Kidney (tissue), 14 donors: ENCODE data around the gene DCLK1. TPM values are rescaled to one million over a fixed set of nuclear protein-coding genes. Genes with fewer than 3 reads are reported as not detected.

Experiments
- DNase-seq, 5 donors: peaks; one replicate each; pipeline ENCODE4 v3.0.0-alpha.2; 2013 to 2020
- FAIRE-seq: peaks from 2 replicates; lab custom pipeline; 2012; peaks lifted over from hg19 to GRCh38; lab: Jason Lieb, UNC
- H3K27ac ChIP-seq, 2 donors: one replicate each; pipeline ENCODE4 v1.7.0; 2013; ENCODE audit warnings: low read depth in 2 of 2, low read length in 2 of 2, inconsistent platforms in 1 of 2
- H3K27me3 ChIP-seq: one replicate; pipeline ENCODE4 v1.7.1; 2013; ENCODE audit warnings: low read length, inconsistent platforms; ENCODE audit not compliant: control insufficient read depth, insufficient read depth
- H3K36me3 ChIP-seq, 3 donors: one replicate each; pipeline versions ENCODE4 v1.7.0 to v1.7.1; 2013; ENCODE audit warnings: low read length in 3 of 3, control low read depth in 1 of 3, inconsistent platforms in 1 of 3; ENCODE audit not compliant: insufficient read depth in 3 of 3, control insufficient read depth in 2 of 3
- H3K4me1 ChIP-seq, 3 donors: one replicate each; pipeline versions ENCODE4 v1.7.0 to v1.7.1; 2013; ENCODE audit warnings: low read length in 3 of 3, inconsistent platforms in 1 of 3, low read depth in 1 of 3; ENCODE audit not compliant: control insufficient read depth in 2 of 3, insufficient read depth in 2 of 3
- H3K4me3 ChIP-seq, 3 donors: one replicate each; pipeline versions ENCODE4 v1.7.0 to v1.8.1; 2013; ENCODE audit warnings: low read length in 3 of 3, control low read depth in 1 of 3, inconsistent platforms in 1 of 3
- H3K9ac ChIP-seq, 3 donors: one replicate each; pipeline versions ENCODE4 v1.7.0 to v1.7.1; 2013; ENCODE audit warnings: low read length in 3 of 3, control low read depth in 1 of 3, inconsistent platforms in 1 of 3
- H3K9me3 ChIP-seq, 3 donors: one replicate each; pipeline versions ENCODE4 v1.7.0 to v1.7.1; 2013; ENCODE audit warnings: low read length in 3 of 3, control low read depth in 1 of 3, inconsistent platforms in 1 of 3; ENCODE audit not compliant: control insufficient read depth in 2 of 3, insufficient read depth in 1 of 3
- intact Hi-C: fragments of 100-400 bp; cut with DNase I; formaldehyde crosslinking; loops from one replicate; pipeline ENCODE4 v1.11.1; 2022
- polyA plus RNA-seq: library from polyadenylated mRNA; stranded (reverse); fragments of 350-450 nt; fragmentation: Illumina TruSeq; extraction: RNeasy Lipid Tissue Mini Kit (QIAGEN cat#74804); gene quantifications from one replicate; pipeline ENCODE4 v1.2.3, GENCODE V29; 2014; ENCODE audit warnings: low read depth, low replicate concordance; ENCODE audit not compliant: insufficient read depth
- total RNA-seq: library from RNA; stranded (reverse); fragmentation: NEBNext Ultra II Directional; extraction: Animal tissue kit (Norgen Biotek cat#: 25700); gene quantifications from one replicate; pipeline ENCODE4 v1.2.1, GENCODE V29; 2021
- TF ChIP-seq, protein P1 (sequence below): IDR thresholded peaks from 3 replicates; pipeline ENCODE4 v1.5.1; 2012; ENCODE audit warnings: mild to moderate bottlenecking, moderate library complexity, borderline replicate concordance; ENCODE audit not compliant: insufficient read depth; ENCODE audit errors: extremely low read depth
- donor health status: control.
- donor health status: control.
- donor health status: control.
- donor health status: control.
- donor health status: control.
- donor health status: DM: yes; HTN: yes; CAD: no.
- donor health status: Normal renal cell carcinoma (clear cell type).

The DCLK1 gene
- total and polyA plus RNA-seq, 2 donors from 2014 or later = 0.73 to 8.3 TPM

DNA sequence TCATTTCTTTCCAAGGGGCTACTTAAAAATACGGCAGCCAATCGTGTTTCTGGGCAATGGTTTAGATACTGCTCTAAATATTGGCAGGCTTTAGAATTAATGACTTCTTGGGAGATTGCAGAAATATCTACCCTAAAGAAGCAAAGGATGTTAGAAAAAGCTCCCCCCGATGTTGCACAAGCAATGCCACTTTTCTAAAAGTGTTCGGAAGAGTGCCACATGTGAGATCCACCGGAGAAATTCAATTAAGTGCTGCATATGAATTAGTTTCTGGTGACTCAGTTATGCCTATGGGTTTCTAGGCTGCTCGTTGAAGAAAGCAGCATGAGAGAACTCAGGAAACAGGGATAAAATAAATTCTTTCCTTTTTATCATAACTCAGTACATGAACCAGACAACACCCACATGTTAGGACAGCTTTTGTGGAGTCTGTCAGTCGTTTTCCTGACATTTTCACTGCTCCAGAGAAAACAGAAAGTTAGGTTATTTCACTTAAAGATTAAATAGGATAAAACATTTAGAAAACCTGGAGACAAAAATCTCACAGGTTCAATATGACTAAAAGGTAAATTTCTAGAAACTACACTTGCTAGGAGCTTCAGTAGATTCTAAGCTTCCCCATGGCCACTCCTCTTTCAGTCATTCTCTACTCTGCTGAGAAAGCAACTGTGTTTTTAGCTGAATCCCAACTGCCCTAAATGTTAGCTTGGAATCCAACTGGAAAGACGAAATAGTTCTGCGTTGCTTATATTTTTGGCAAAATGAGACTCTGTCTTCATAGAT, 244.7 kb downstream of the DCLK1 start:
- no peak for DNase-seq
- Histone ChIP-seq H3K36me3 (no peaks in the 10 kb centered on the region), H3K9ac (no peak overlapping the region), H3K9me3 (no peaks in the 10 kb centered on the region), H3K4me3 (no peak overlapping the region), H3K4me1 (peaks cover 0 to 4% (median 0%) of the 10 kb centered on the region in 3 donors), H3K27ac (no peak overlapping the region), H3K27me3 (no peaks in the 10 kb centered on the region)
- no peak for FAIRE-seq
- intact Hi-C loops = no loop called here
- TF ChIP-seq, protein P1, sequence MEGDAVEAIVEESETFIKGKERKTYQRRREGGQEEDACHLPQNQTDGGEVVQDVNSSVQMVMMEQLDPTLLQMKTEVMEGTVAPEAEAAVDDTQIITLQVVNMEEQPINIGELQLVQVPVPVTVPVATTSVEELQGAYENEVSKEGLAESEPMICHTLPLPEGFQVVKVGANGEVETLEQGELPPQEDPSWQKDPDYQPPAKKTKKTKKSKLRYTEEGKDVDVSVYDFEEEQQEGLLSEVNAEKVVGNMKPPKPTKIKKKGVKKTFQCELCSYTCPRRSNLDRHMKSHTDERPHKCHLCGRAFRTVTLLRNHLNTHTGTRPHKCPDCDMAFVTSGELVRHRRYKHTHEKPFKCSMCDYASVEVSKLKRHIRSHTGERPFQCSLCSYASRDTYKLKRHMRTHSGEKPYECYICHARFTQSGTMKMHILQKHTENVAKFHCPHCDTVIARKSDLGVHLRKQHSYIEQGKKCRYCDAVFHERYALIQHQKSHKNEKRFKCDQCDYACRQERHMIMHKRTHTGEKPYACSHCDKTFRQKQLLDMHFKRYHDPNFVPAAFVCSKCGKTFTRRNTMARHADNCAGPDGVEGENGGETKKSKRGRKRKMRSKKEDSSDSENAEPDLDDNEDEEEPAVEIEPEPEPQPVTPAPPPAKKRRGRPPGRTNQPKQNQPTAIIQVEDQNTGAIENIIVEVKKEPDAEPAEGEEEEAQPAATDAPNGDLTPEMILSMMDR = no peak

DNA sequence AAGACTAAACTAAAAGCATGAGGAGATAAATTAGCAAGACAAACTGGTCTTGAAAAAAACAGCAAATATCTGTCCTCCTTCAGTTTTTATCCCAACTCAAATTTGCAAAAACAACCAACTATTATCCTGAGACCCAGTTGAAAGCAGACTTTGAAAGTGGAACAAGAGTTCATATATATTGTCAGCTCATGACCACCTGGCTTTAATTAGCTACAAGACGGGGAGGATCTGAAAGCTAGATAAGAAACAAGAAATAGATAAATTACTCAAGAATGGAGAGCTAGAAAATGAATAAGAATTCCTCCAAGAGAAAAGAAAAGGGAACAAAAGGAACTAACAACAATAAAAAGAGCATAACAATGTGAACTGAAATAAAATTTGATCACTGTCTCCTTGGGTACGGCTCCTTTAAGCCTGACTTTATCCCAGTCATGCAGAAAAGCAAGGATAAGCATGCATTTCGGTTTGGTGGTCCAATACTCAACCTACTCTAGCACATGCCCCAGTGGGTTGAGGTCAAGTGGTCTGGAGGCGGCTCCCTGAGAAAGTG, 246.9 kb downstream of the DCLK1 start:
- no peak for DNase-seq
- Histone ChIP-seq H3K27me3 (no peaks in the 10 kb centered on the region), H3K4me3 (no peak overlapping the region), H3K9me3 (no peaks in the 10 kb centered on the region), H3K9ac (no peak overlapping the region), H3K27ac (no peak overlapping the region), H3K4me1 (peaks cover 0 to 4% (median 0%) of the 10 kb centered on the region in 3 donors), H3K36me3 (no peaks in the 10 kb centered on the region)
- FAIRE-seq = no peak
- intact Hi-C loops = no loop called here
- TF ChIP-seq, protein P1 = no peak

DNA sequence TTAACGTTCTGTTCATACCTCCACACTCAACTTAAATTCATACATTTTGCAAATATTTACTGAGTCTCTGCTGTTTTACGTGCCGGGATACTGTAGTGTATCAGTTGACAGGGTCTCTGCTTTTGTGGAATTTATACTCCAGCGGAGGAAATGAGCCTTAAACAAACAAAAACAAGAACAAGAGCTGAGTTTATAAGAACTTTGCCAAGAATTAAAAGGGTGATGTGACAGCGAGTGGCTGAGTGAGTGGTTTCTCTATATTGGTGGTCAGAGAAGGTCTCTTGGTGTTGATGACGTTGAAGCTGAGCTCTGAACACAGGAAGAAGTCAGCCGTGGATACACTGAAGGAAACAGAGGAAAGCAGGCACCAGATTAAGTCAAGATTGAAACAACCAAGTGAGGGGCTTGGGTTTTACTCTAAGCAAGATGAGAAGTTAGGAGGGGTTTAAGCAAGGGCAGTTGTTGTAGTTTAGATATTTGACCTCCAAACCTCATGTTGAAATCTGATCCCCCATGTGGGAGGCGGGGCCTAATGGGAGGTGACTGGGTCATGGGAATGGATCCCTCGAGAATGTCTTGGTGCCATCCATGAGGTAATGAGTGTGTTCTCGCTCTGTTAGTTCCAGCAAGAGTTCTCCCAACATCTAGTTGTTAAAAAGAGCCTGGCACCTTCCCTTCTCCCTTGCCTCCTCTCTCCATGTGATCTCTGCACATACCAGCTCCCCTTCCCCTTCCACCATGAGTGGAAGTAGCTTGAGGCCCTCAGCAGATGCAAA, 248.3 kb downstream of the DCLK1 start:
- intact Hi-C loops = no loop called here
- Histone ChIP-seq H3K27me3 (no peaks in the 10 kb centered on the region), H3K27ac (peak overlapping the region in 1 of 2 donors; percentile 17), H3K4me3 (no peak overlapping the region), H3K36me3 (no peaks in the 10 kb centered on the region), H3K4me1 (peaks cover 0 to 4% (median 0%) of the 10 kb centered on the region in 3 donors), H3K9ac (no peak overlapping the region), H3K9me3 (no peaks in the 10 kb centered on the region)
- TF ChIP-seq, protein P1 = no peak
- FAIRE-seq (no peak), DNase-seq (peak in 4 of 5 donors; percentile 42 to 83 (median 64))
